22Rv1 (cell line): ENCODE results near the gene RNF223.

Experiments
- ZFX ChIP-seq: fragments of 450-650 bp; IDR thresholded peaks from 2 replicates; pipeline ENCODE4 v1.6.1; 2017; ENCODE audit warnings: antibody characterized with exemption, borderline replicate concordance
- TF ChIP-seq, protein P1 (sequence below): fragments of 450-650 bp; IDR thresholded peaks from 2 replicates; pipeline ENCODE4 v1.5.1; 2017; ENCODE audit warnings: mild to moderate bottlenecking

DNA sequence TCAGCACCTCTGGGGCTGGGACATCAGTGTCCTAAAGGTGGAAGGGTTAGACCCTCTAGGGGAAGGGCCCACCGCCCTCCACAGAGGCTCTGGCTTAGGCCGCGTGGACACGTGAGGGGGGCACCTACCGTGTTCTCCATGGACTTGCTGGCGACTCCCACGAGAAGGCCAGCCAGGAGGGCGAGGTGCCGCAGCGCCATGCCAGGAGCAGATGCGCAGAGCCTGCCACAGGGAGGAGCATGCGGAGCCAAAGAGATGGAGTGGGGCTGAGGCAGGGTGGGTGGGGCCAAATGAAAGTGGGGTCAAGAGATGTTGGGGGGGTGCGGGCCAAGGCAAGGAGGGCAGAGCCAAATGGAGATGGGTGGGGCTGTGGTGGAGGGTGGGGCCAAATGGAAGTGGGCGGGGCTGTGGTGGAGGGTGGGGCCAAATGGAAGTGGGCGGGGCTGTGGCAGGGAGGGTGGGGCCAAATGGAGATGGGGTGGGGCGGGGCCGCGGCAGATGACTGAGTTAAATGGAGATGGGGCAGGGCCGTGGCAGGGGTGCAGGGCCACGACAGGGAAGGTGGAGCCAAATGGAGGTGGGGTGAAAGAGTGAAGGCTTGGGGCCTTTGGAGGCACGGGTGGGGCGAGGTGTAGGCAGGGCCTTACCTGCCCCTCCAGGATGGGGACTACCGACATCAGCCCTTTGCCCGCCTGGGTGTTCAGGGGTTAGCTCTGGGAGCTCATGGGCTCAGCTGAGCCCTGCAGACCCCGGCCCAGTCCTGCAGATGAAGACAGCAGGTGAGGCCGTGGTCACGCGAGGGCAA lies 17.4 kb upstream of the RNF223 start:
- TF ChIP-seq, protein P1, sequence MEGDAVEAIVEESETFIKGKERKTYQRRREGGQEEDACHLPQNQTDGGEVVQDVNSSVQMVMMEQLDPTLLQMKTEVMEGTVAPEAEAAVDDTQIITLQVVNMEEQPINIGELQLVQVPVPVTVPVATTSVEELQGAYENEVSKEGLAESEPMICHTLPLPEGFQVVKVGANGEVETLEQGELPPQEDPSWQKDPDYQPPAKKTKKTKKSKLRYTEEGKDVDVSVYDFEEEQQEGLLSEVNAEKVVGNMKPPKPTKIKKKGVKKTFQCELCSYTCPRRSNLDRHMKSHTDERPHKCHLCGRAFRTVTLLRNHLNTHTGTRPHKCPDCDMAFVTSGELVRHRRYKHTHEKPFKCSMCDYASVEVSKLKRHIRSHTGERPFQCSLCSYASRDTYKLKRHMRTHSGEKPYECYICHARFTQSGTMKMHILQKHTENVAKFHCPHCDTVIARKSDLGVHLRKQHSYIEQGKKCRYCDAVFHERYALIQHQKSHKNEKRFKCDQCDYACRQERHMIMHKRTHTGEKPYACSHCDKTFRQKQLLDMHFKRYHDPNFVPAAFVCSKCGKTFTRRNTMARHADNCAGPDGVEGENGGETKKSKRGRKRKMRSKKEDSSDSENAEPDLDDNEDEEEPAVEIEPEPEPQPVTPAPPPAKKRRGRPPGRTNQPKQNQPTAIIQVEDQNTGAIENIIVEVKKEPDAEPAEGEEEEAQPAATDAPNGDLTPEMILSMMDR = no peak
- TF ChIP-seq ZFX = no peak
